OCI-M1 (cell line): ENCODE measurements around the gene ZNF618.

Experiments used
- DNase-seq: peaks from one replicate; lab custom pipeline; 2025; lab: John Stamatoyannopoulos, UW

Gene ZNF618, protein sequence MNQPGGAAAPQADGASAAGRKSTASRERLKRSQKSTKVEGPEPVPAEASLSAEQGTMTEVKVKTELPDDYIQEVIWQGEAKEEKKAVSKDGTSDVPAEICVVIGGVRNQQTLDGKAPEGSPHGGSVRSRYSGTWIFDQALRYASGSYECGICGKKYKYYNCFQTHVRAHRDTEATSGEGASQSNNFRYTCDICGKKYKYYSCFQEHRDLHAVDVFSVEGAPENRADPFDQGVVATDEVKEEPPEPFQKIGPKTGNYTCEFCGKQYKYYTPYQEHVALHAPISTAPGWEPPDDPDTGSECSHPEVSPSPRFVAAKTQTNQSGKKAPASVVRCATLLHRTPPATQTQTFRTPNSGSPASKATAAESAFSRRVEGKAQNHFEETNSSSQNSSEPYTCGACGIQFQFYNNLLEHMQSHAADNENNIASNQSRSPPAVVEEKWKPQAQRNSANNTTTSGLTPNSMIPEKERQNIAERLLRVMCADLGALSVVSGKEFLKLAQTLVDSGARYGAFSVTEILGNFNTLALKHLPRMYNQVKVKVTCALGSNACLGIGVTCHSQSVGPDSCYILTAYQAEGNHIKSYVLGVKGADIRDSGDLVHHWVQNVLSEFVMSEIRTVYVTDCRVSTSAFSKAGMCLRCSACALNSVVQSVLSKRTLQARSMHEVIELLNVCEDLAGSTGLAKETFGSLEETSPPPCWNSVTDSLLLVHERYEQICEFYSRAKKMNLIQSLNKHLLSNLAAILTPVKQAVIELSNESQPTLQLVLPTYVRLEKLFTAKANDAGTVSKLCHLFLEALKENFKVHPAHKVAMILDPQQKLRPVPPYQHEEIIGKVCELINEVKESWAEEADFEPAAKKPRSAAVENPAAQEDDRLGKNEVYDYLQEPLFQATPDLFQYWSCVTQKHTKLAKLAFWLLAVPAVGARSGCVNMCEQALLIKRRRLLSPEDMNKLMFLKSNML

DNA sequence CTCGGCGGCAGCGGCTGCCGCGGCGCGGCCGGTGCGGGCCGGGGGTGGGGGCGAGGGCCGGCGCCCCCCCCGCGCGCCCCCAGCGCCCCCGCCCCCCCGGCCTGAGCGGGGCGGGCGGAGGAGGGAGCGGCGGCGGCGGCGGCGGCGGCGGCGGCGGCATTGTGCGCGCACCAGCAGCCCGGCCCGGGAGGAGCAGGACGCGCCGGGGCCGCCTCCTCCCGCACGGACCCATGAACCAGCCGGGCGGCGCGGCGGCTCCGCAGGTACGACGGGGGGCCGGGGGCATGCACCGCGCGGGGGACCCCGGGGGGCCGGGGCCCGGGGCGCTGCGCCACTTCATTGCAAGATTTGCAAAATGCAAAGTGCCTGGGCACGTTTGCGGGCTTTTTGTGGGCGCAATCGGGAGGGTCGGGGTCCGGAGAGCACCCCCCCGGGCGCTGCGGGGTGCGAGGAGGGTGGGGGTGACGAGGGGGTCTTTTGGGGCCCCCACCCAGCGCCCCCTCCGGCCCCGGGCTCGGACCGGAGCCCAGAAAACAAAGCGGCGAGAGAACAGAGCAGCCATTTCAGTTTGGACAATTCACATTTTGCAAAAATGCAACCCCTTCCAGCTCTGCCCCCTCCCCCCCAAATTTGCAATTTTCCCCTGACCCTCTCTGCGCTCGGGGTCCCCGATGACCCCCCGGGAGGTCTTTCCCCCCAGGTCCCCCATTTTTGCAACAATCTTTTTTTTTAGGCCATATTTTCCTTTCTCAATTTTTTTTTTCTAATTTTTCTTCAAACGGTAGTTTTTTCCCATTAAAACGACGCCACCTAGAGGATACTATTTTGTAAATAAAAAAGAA is at the start of gene ZNF618:
TSS of gene ZNF618 (plus strand) at position 159 of the 842 bp plus-strand sequence. CDS start at position 231, 72 bp downstream.
- DNase-seq, result peak; percentile 62

DNA sequence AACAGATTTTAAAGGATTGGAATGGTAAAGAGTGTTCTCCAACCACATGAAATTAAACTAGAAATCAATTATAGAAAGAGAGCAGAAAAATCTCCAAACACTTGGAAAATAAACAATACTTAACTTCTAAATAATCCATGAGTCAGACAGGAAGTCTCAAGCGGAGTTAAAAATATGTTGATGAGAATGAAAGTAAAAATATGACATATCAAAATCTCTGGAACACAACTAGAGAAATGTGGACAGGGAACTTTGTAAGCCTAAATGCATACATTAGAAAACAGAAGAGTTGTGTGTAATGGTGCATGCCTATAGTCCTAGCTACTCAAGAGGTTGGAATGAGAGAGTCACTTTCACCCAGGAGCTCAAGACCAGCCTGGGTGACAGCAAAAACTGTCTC is 47.9 kb upstream of the ZNF618 start:
- DNase-seq, result no peak

DNA sequence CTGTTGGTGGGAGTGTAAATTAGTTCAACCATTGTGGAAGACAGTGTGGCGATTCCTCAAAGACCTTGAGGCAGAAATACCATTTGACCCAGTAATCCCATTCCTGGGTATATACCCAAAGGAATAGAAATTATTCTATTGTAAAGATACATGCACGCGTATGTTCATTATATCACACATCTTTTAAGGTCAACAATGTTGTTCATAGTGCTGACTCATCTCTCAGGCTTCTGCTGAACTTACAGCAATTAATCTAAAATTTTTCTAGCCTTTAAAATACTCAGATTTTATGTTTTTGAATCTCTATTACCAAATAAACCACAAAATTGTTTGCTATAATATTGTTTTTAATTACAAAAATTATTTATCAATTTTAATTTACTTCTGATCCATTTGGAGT is 38.8 kb upstream of the ZNF618 start:
- DNase-seq, result no peak

DNA sequence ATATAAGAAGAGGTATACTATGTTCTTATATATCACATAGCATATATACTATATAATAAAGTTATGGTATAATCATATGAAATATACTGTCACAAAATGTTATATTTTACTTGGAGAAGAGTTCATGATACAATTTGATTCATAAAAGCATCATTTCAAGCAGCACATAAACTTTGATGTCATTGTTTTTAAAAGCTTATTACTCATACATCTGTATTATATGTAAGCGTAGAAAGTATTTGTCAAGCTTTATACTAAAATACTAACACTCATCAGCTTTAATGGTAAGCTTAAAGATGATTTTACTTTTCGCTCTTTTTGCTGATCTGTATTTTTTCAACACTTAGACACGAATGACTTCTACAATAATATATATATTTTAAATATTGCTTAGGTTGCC is 34.0 kb upstream of the ZNF618 start:
- no peak for DNase-seq

DNA sequence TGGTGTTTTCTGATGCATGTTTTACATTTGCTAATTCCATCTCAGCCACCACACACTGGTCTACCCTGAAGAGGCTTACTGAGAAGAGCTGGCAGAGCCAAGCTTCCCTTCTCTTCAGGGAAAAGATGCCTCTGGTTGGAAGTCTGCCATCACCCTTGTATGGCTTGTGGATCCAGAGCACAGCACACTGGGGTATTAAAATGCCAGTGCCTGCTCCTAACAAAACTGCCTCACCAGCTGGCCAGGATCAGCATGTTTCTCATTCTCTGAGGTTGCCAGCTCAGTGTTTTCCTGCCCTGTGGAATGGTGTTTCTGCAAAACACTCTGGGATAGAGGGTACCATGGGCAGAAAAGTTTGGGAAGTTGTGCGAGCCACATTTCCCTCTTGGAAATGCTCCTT is 31.6 kb upstream of the ZNF618 start:
- no peak for DNase-seq

DNA sequence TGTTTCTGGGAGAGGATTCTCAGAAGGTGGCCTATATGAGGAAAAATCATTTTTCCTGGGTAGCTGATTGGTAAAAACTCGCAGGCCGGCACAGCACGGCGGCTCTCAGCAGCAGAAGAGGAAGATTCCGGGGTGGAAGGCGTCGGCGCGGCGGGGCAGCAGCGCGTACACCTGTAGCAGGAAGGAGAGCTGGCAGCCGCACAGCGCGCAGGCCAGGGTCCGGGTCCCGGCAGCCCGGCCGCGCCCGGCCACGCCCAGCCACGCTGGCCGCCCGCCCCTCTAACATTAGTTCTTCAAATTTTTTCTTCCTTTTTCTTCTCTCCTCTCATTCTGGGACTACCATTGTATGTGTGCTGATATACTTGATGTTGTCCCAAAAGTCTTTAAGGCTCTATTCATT is 24.8 kb upstream of the ZNF618 start:
- no peak for DNase-seq

DNA sequence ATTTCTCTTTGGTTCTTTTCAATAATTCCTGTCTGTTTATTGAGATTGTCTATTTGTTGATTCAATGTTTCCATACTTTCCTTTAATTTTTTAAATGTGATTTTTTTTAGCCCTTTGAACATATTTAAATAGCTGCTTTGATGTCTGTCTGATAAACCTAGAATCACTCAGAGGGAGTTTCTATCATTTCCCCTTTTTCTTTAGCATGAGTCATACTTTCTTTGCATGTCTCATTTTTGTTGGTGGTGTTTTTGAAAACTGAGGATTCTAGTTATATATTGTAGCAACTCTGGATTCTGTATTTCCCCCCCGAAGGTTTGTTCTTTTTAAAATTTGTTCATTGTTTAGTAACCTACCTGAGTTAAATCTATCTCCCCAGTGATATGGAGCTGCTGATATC is 24.2 kb upstream of the ZNF618 start:
- peak; percentile 63 for DNase-seq

DNA sequence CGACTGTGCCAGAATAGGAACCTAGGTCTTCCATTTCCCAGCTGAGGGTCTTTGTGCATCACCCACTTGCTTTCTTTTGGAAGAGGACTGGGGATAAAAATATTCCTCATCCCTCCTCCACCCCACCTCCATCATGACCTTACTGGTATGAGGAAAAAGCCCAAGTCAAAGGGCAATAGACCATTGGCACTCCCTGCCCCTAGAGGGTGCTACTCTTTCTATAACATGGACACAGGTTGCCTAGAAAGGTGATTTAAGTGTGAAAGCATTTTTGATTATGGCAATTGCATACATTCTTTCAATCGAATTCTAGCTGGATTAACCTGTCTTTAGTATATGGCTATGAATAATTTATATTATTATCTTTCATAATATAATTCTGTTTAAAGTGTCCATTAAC is 22.8 kb upstream of the ZNF618 start:
- DNase-seq, result peak; percentile 50

DNA sequence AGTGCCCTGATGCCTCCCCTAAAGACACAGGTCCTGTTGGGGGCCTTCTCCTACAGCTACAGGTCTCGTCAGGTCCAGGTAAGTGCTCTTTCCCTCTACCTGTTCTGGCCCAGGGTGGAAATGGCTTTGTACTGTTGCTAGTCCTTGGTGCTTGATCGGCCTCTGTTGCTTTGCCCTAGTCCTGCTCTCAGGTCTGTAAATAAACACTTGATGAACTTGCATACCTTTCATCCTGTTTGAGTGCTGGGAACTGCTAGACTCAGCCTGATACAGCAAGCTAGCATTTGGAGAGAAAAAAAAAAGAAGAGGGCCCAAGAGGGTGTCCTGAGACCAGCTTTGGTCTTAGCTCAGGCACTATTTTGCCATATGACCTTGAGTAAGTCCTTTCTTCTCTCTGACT is 21.8 kb upstream of the ZNF618 start:
- DNase-seq, result no peak

DNA sequence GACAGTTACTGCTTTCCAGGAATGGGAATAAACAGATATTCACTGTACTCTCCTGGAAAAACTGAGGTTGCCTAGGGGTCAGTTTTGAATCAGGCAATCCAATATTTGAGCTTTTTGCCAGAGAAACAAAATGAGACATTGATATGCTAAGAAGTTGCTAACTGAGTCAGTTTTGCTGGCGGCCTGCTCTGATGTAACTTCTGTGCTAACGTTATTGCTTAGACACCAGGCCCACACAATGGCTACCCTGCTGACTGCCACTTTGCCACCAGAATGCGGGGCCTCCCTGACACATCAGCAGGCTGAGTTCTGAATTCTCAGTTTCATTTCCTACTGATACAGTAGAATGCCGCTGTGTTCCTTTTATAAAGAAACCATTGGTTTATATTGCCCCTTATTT is 18.2 kb upstream of the ZNF618 start:
- DNase-seq, result peak; percentile 9

DNA sequence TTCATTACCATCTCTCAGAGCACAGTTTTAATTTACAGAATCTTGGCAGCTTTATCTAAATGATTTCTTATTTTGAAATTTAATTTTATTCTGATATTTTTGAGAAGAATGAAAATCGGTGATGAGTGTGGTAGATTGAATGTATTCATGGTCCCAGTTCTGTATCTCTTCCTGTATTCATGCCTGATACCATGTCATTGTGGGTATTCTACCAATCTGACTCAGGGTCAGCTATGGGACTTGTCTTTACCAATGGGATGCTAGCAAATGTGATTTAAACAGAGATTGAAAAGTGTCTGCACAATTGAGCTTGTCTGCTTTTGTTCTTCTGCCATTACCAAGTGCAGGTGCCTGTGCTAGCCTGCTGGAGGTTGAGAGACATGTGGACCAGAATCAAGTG is 17.8 kb upstream of the ZNF618 start:
- no peak for DNase-seq

DNA sequence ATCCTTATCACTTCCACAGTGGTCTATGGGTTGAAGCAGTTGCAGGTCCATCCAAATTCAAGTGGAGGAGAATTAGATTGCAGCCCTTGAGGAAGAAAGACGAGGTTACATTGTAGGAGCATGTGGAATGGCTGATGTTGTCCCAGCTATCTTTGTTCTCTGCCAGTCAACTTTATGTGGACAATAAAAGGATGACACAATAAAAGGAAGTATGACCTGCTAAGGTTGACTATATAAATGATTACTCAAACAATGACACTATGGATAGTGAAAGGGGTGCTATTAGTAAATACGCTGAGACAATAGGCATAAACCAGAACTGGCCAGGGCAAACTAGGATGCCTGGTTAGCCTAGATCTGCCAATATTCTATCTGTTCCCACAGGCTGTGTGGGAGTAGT is 12.8 kb upstream of the ZNF618 start:
- DNase-seq, result no peak

DNA sequence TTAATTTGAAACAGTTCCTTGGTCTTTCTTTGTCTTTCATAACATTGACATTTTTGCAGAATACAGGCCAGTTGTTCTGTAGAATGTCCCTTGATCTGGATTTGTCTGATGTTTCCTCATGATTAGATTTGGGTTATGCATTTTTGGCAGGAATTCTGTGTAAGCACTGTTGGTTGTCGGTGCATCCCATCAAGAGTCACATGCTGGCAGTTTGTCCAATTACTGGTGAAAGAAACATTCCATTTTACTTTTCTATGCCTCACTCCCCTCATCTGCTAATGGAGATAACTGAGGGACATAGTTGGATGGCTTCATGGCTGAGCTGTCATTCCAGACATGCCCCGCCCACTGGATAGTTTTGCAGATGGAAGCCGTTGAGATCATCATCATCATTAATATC is 7.6 kb upstream of the ZNF618 start:
- DNase-seq, result no peak

DNA sequence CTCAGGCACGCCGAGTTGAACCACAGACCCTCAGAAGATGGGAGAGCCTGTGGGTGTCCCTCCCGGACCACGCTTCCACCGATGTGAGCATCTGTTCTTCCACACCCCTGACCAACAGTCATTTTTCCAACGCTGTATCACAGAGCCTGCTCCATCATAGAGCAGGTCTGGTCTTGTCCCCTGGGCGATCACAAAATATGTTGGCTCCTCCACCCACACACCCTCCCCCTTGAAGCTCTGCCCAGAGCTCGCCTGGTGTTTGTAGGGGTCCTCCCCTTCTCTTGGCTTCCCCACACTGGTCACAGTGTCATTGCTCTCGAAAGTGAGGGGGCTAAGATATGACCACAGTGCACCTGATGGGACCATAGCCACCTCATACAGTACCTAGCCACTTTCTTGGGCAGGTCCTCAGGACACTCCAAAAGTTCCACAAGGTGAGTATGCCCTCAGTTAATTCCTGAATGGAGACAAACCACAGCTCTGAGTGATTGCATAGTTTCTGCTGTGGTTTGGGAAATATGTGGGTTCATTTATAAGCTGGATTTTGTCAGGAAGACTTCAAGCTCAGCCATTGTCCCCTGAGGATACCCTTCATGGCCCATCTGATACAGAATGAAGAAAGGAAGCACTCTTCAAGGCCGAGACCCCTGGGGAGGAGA is 3.5 kb upstream of the ZNF618 start:
- DNase-seq, result no peak

DNA sequence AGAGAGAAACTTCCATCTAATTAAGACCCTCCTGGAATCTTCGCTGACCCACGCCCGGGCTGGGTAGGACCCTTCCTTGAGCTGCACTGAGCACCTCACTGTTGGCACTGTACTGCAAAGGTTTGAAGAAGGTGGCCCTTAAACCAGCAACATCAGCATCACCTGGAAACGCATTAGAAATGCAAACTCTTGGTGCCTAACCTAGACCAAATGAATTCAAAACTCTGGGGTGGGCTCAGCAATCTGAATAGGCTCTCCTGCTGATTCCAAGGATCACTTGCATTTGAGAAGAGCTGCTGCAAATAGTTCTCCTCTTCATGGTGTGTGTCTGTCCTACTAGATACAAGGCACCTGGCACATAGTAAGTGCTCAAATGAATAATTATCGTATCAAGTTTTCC is 2.7 kb upstream of the ZNF618 start:
- DNase-seq, result no peak

DNA sequence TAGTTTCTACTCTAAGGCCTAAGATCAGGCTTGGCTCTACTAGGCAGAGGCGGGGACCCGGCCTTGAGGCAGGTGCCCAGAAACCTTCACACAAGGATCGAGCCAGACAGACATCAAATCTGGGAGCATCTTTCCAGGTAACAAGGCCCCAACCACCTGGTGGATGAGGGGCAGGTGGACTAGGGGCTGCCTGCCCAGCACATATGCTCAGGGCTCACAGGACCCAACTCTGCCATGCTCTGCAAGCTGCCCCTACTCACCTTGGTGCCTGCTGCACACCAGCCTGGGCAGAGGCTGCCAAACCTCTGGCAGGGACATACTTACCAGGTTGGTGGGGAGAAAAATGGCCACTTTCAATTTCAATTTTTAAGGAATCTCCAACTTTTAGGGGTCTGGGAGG is 2.2 kb upstream of the ZNF618 start:
- DNase-seq, result no peak

DNA sequence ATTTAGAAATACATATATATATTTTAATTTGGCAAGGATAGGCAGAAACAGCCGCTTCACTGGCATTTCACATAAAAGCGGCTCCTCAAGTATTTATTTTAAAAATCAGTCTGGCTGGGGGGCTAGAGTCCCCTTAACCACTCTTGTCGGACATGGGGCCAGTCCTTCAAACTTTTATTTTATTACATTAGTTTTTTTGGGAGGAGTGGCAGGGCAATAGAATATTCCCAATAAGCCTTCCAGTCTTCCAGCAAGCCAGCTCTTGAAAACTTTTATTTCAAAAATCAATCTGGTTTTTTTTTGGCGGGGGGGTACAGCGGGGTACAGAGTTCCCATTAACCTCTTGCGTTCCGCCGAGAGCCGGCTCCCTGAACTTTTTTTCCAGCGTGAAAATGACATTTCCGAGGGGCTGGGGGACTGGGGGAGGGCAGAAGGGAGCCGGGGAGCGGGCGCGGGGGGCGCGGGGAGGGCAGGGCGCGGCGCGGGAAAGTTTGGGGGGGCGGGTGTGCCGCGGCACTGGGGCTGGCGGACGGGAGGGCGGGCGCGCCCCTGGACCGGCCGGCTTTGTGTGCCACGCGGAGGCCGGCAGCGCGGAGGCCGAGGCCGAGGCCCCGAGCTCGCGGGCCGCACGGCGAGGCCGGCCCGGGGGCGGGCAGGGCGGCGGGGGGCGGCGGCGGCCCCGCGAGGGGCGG is 504 bp upstream of the ZNF618 start:
- DNase-seq, result peak; percentile 15

DNA sequence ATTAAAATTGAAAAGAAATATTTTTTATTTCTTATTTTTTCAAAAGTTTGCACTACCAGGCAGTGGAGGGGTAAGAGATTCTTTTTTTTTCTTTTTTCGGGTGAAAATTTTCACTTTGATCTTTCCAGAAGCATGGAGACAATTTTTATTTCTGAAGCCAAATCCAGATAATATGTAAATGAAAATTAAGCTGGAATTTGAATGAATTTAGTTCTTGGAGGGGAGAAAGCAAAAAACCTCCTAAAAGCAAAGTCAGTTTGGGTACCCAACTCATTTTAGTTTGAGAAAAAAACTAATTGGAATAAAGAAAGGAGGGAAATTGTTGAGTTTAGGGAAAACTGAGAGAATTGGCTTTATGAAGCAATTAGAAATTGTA is 872 bp downstream of the ZNF618 start:
- peak; percentile 51 for DNase-seq

DNA sequence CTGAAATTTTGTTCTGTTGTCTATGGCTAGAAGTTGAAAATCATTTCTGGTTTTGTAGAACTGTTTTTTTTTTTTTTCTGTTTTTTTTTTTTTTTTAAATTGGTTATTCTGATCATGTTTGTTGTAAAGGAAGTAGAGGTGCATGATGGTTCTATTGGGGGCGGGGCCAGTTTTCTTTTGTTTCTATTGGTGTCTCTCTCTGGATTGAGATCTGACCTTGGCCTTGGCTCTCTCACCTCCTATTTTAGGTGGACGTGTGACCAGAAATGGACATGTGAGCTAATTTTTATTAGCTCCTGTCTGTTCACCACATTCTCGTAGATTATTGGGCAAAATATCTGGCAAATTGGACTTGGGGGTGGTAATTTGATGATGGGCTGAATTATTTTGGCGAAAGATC is 3.2 kb downstream of the ZNF618 start:
- peak; percentile 46 for DNase-seq

DNA sequence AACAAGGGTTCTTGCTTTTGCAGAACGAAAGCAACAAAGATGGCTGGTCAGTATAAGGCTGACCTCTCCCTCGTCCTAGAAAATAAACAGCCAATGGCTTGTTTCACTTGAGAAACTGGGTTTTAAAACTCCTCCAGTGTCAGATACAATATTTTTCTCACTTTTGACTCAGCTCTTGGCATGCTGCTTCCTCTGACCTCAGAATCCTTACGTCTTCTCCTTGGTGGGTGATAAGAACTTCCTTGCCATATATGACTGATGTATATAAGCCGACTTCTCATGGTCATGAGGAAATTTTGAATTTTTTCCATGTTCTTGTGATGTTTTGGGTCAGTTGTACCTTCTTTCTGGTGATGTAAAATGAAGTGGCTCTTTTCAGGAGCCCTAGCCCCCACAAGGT is 3.8 kb downstream of the ZNF618 start:
- DNase-seq, result no peak

DNA sequence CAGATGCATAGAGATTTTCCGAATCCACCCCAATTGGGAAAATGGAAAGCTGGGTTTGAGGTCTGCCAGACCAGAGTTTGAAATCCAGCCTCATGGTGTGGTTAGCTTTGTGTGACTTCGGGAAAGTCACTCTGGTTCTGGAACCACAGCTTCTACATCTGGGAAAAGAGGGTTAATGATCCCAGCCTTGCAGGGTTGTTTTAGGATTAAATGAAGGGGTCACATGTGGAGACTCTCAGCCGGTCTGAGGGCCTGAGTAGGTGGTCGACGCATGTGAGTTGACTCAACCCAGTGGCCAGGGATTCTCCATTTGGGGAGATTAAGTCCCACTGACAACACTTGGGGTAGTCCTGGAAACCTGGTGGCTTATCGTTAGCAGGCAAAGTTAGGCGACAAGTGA is 6.1 kb downstream of the ZNF618 start:
- DNase-seq, result no peak
